IgD-negative memory B cell (primary cell): ENCODE results near the gene TAGLN2. TPM values are rescaled to one million over a fixed set of nuclear protein-coding genes. Genes with fewer than 3 reads are reported as not detected.

Source experiments
- H3K27ac Mint-ChIP-seq, 3 donors: one replicate each; pipeline ENCODE4 v1.8.0; 2020 to 2022; ENCODE audit warnings: mild to moderate bottlenecking in 3 of 3, mixed read lengths in 3 of 3, moderate library complexity in 1 of 3
- H3K27me3 Mint-ChIP-seq: one replicate; pipeline ENCODE4 v1.8.0; 2021; ENCODE audit warnings: mixed read lengths
- H3K36me3 Mint-ChIP-seq: one replicate; pipeline ENCODE4 v1.8.0; 2020; ENCODE audit warnings: mild to moderate bottlenecking, mixed read lengths
- H3K4me1 Mint-ChIP-seq, 3 donors: one replicate each; pipeline ENCODE4 v1.8.0; 2020 to 2022; ENCODE audit warnings: mixed read lengths in 3 of 3, mild to moderate bottlenecking in 1 of 3
- H3K4me3 Mint-ChIP-seq, 4 donors: one replicate each; pipeline ENCODE4 v1.8.0; 2020 to 2022; ENCODE audit warnings: mild to moderate bottlenecking in 4 of 4, mixed read lengths in 4 of 4, moderate library complexity in 3 of 4
- H3K9me3 Mint-ChIP-seq, 3 donors: one replicate each; pipeline ENCODE4 v1.8.0; 2020 to 2021; ENCODE audit warnings: mixed read lengths in 3 of 3, mild to moderate bottlenecking in 1 of 3
- polyA plus RNA-seq: library from polyadenylated mRNA; unstranded; fragments of 300-500 nt; fragmentation: Illumina TruSeq; gene quantifications from one replicate; pipeline ENCODE4 v1.2.3, GENCODE V29; 2021

The TAGLN2 gene
- 1,399 TPM for polyA plus RNA-seq

DNA sequence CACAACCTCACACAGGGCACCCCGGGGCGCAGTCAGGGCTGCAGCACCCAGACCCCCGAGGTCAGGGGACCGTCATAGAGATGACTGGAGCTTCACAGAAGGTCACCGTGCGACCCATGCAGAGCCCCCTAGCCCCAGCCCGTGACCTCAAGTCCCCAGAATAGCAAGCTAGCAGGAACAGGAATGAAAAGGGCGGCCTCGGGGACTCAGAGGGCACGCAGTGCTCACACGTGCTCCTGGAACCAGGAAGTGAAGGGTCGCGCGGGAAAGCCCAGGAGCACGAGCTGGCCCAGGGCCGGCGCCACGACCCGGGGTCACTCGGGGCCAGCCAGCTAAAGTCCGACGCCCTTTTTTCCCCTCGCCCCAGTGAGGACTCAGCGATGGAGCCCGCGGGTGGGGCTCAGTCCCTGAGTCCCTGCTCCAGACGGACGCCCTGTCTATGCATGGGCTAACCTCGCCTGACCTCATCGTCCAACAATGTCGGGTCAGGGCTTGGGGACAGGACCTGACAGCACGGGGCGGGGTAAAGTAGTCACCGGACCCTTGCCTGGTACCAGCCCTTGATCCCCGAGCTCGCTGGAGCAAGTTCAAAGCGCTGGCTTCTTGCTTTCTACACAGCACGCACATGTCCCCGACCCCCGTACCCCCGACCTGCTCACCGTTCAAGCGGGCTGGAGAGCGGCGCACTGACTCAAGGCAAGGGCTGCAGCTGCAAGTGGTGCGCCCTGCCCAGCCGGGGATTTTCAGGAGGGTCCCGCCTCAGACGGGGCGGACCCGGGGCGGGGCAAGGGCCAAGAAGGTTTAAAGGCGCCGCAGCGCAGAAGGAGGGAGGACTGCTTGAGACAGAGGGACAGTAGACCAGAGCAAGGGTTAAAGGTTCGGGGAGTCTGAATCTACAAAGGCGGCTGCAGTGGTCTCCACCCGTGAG, at the start of gene TAGLN2:
Gene TAGLN2 (minus strand): TSS at position 717 of the 928 bp plus-strand sequence. CDS start 4,998 bp downstream, outside the sequence.
- Mint-ChIP-seq H3K27me3 (peaks cover 12% of the 10 kb centered on the region), H3K9me3 (peaks cover 0 to 2% (median 0%) of the 10 kb centered on the region in 3 donors), H3K4me3 (peak within 1 kb of the TSS; percentile 90 to 97 (median 95)), H3K4me1 (peaks cover 21 to 27% (median 26%) of the 10 kb centered on the region in 3 donors), H3K27ac (peak within 1 kb of the TSS; percentile 97 to 100 (median 100)), H3K36me3 (peaks cover 8% of the 10 kb centered on the region)

DNA sequence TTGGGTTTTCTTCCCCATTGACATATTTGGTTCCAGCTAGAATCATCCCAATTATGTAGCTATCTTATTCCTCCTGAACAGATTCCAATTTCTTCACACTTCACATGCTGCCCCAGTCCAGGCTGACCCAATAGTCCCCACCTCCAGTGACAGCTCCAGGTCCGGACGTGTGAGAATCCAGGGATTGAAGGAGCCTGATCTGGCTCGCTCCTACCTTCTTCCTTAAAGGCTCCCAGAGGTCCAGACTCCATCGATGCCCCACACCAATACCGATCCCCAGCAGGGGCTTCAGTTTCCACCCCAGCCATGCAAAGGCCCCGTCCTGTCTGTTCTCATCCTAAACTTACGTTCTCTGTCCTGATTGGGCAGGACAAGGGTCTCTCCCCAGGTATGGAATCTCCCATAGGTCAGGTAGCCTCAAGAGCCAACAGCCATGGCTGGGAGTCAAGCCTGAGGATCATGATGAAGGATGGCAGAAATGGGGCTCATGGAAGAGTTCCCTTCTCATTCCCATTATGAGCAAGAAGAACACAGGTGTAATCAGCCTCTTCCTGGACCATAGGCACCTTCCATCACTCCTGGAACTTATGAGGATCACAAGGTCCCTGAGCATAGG, 49.2 kb upstream of the TAGLN2 start:
- Mint-ChIP-seq H3K4me3 (no peak overlapping the region), H3K9me3 (no peaks in the 10 kb centered on the region), H3K4me1 (no peaks in the 10 kb centered on the region), H3K36me3 (no peaks in the 10 kb centered on the region), H3K27me3 (peaks cover 4% of the 10 kb centered on the region), H3K27ac (no peak overlapping the region)

DNA sequence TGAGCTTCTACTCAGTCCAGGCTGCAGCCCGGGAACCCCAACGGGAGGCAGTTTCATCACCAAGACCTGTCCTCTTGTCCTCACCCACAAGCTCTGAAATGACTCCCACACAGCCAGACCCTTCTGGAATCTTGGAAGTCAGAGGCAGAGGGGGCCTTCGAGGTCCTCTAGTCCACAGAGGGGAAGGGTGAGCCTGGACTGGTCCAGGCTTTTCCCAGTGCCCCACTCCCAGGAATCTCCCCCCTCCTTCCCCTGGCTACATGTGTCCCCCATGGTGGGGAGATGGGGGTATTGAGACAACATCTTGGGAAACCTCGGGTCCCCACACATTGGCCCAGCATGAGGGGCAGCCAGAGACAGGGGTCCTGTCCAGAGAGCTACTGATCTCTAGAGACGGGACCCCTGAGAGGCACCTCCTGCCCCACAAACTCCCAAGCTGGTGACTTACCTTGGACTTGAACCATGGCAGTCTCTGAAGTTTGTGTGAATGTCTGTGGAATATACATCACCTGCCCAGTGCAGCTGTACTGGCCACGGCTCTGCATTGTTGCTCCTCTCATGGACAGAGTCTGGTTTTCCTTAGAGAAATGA, 48.1 kb upstream of the TAGLN2 start:
- H3K36me3 Mint-ChIP-seq = no peaks in the 10 kb centered on the region
- no peak overlapping the region for H3K4me3 Mint-ChIP-seq
- H3K27me3 Mint-ChIP-seq = peaks cover 4% of the 10 kb centered on the region
- no peak overlapping the region for H3K27ac Mint-ChIP-seq
- no peaks in the 10 kb centered on the region for H3K9me3 Mint-ChIP-seq
- H3K4me1 Mint-ChIP-seq = no peaks in the 10 kb centered on the region

DNA sequence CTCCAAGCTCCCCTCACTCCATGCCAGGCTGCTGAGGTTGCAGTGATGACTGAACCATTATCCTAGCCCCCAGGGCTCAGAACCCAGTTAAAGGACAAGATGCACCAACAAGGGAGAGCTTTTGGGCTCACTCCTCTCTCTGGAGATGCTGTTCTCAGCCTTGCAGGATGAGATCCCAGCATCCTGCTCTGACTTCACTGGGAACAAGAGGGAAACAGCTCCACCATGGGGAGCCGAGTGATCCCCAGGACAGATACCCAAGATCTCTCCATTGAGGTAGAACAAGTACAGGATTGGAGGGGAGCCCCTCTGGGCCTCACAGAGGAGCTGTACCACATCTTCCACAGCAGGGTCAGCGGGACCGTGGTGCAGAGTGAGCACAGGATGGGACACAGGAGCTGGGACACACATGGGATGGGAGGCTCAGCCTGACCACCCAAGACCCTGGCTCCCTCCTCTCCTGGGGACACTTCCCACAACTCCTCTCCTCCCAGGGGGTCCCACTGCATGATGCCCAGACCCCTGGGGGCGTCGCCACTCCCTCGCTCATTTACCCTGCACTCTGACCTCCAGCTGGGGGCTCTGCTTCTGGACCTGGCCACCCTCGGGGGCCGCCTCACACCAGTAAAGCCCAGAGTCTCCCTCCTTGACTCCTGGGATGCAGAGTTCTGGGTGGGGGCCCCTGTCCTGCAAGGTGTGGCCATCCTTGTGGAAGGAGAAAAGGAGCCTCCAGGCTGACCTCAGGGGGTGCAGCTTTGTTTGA, 47.3 kb upstream of the TAGLN2 start:
- Mint-ChIP-seq H3K27ac (no peak overlapping the region), H3K9me3 (no peaks in the 10 kb centered on the region), H3K27me3 (peaks cover 7% of the 10 kb centered on the region)

DNA sequence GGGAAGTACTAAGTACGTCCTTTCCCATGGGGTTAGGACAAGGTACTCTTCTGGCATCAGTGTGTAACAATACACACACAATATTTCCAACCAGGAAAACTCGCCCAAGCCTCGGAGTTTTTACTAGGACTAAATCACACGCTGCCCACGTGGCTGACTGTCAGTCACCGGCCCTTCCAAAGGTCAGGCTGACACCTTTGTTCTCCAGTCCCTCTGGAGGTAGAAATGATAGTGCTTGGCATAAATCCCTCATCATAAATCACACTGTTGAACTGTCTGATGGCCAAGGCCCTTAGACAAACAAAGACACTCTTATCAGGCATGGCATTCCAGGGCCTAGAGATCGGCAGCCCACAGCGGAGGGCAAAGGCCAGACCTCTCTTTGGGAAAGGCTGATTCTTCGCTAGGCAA, 45.6 kb upstream of the TAGLN2 start:
- H3K4me1 Mint-ChIP-seq = no peaks in the 10 kb centered on the region
- no peak overlapping the region for H3K27ac Mint-ChIP-seq
- peaks cover 9% of the 10 kb centered on the region for H3K27me3 Mint-ChIP-seq
- H3K9me3 Mint-ChIP-seq = no peaks in the 10 kb centered on the region
- no peaks in the 10 kb centered on the region for H3K36me3 Mint-ChIP-seq
- H3K4me3 Mint-ChIP-seq = no peak overlapping the region

More for the DNA sequence above, 47.3 kb upstream of the TAGLN2 start:
- no peaks in the 10 kb centered on the region for H3K36me3 Mint-ChIP-seq
- no peak overlapping the region for H3K4me3 Mint-ChIP-seq
- no peaks in the 10 kb centered on the region for H3K4me1 Mint-ChIP-seq

DNA sequence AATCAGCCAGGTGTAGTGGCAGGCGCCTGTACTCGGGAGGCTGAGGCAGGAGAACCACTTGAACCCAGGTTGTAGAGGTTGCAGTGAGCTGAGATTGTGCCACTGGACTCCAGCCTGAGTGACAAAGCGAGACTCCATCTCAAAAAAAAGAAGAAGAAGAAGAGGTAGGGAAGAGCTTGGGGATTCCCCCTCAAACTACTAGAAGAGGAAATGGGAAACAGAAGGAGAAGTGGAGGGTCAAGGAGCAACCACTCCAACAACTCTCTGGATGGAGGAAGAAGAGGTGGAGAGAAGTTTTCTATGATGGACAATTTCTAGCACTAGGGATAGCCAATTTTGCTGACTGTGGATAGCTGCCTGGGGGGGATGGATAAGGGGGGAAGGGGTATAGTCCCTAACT, 43.6 kb upstream of the TAGLN2 start:
- H3K4me3 Mint-ChIP-seq = no peak overlapping the region
- peaks cover 9% of the 10 kb centered on the region for H3K27me3 Mint-ChIP-seq
- H3K27ac Mint-ChIP-seq = peak overlapping the region in 1 of 3 donors; percentile 12
- H3K36me3 Mint-ChIP-seq = no peaks in the 10 kb centered on the region
- no peaks in the 10 kb centered on the region for H3K4me1 Mint-ChIP-seq
- H3K9me3 Mint-ChIP-seq = no peaks in the 10 kb centered on the region

DNA sequence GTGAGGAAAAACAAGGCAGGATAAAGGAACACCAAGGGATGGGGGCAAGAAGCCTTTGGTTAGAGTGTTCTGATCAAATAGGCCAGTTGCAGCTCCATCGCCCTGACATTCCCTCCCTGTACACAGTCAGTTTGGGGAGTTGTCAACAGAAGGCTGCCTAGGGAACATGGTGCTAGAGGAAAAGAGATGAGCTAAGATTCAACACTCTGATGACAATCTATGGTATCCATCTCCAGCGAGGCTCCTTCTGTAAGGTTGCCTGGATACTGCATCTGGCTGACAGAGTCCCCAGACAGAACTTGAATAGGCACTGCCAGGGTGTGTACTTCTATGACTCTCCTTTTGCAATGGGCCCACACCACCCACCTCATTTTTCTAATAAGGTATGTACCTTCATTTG, 40.0 kb upstream of the TAGLN2 start:
- H3K27me3 Mint-ChIP-seq = peaks cover 10% of the 10 kb centered on the region
- no peaks in the 10 kb centered on the region for H3K9me3 Mint-ChIP-seq
- no peaks in the 10 kb centered on the region for H3K36me3 Mint-ChIP-seq
- H3K4me3 Mint-ChIP-seq = no peak overlapping the region
- H3K27ac Mint-ChIP-seq = no peak overlapping the region
- no peaks in the 10 kb centered on the region for H3K4me1 Mint-ChIP-seq

DNA sequence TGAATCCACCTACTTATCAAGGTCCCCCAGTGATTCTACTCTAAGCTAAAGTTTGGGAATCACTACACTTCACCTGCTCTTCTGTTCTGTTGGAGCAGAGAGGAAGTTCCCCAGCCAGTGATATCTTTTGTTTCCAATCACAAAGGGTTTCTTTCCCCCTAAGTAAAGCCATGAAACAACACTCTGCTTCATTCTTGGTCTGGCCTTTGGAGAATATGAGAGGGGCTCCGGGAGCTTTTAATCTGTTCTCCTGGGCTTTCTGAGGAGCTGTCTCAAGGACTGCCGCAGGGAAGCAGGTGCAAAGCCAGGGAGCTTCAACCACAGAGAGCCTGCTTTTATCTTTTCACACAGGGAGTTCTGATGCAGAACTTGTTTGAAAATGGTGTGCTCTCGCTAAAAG, 38.8 kb upstream of the TAGLN2 start:
- H3K27me3 Mint-ChIP-seq = peaks cover 10% of the 10 kb centered on the region
- H3K27ac Mint-ChIP-seq = no peak overlapping the region
- no peak overlapping the region for H3K4me3 Mint-ChIP-seq
- H3K9me3 Mint-ChIP-seq = no peaks in the 10 kb centered on the region
- H3K36me3 Mint-ChIP-seq = no peaks in the 10 kb centered on the region
- H3K4me1 Mint-ChIP-seq = no peaks in the 10 kb centered on the region

DNA sequence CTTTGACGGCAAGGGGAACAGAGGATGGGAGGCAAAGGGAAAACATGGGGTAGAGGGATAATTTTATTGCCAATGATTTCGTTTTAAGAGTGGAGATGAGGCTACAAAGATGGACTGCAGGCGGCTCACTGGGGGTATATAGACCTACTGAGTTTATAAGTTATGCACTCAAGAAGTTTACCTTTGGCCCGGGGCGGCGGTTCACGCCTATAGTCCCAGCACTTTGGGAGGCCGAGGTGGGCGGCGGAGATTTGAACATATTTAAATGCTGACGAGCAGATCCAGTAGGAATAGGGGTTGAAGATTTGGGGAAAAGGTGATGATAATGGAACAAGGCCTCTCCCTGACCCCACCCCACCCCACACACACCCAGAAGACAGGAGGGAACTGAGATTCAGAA, 36.9 kb upstream of the TAGLN2 start:
- Mint-ChIP-seq H3K27me3 (peaks cover 8% of the 10 kb centered on the region), H3K27ac (peak overlapping the region in 2 of 3 donors; percentile 74 to 84), H3K36me3 (no peaks in the 10 kb centered on the region), H3K4me3 (no peak overlapping the region), H3K9me3 (no peaks in the 10 kb centered on the region), H3K4me1 (no peaks in the 10 kb centered on the region)

DNA sequence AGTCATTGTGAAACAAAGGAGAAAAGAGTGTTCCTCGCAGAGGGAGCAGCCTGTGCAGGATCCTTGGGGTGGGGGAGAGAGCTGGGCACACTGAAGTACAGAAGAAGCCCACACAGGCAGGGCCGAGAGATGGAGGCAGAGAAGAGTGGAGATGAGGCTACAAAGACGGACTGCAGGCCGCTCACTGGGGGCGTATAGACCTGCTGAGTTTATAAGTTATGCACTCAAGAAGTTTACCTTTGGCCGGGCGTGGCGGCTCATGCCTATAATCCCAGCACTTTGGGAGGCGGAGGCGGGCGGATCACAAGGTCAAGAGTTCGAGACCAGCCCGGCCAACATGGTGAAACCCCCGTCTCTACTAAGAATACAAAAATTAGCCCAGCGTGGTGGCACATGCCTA, 36.3 kb upstream of the TAGLN2 start:
- no peaks in the 10 kb centered on the region for H3K36me3 Mint-ChIP-seq
- no peaks in the 10 kb centered on the region for H3K4me1 Mint-ChIP-seq
- peaks cover 6% of the 10 kb centered on the region for H3K27me3 Mint-ChIP-seq
- no peaks in the 10 kb centered on the region for H3K9me3 Mint-ChIP-seq
- no peak overlapping the region for H3K4me3 Mint-ChIP-seq
- no peak overlapping the region for H3K27ac Mint-ChIP-seq

DNA sequence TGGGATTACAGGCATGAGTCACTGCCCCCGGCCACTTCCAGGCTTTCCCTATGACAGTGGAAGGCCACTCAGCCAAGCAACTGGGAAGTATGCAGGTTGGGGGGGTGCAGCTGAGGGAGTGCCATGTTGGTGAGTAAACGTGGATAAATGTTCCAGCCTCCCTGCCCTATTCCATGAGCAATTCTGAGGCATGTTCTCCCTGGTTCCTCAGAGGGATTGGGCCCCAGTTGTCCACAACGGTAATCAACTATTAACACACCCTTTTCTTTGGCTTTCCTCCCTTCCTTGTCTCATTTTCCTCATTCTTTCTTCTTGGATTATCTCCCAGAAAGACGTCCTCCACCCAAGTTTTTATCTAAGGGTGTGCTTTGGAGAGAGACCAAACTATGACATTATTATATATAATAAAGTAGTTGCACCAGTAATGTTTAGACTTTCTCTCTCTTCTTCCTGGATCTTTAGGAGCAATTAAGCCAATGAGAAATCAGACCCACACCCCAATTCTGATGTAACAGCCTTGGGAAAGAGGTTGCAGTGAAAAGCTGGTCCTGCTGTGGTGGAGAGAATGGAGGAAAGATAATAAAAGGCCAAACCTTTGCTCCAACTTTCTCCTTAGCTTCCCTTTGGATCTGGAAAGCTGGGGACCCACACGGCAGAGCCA, 35.5 kb upstream of the TAGLN2 start:
- no peaks in the 10 kb centered on the region for H3K4me1 Mint-ChIP-seq
- H3K36me3 Mint-ChIP-seq = no peaks in the 10 kb centered on the region
- no peak overlapping the region for H3K4me3 Mint-ChIP-seq
- H3K27ac Mint-ChIP-seq = no peak overlapping the region
- H3K27me3 Mint-ChIP-seq = peaks cover 6% of the 10 kb centered on the region
- H3K9me3 Mint-ChIP-seq = no peaks in the 10 kb centered on the region

DNA sequence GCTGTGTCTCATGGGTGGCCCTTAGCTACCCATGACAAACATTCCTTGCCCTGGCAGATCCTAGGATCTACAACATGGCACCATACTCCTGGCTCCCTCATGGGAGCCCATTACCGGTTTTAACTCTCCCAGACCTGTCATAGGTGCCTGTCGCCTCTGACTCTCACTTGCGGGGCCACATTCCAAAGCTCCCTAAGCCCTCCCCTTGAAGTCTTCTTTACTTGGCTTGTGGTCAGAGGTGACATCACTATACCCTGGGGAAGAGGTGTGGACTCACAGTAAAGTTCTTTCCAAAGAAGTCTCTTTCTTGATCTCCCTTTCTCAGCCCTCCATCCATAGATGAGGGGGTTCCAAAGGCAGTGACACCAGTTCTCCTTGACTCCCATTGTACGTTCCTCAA, 34.1 kb upstream of the TAGLN2 start:
- Mint-ChIP-seq H3K4me1 (no peaks in the 10 kb centered on the region), H3K9me3 (no peaks in the 10 kb centered on the region), H3K36me3 (no peaks in the 10 kb centered on the region), H3K27me3 (peaks cover 6% of the 10 kb centered on the region), H3K4me3 (peak overlapping the region in 1 of 4 donors; percentile 25), H3K27ac (no peak overlapping the region)

DNA sequence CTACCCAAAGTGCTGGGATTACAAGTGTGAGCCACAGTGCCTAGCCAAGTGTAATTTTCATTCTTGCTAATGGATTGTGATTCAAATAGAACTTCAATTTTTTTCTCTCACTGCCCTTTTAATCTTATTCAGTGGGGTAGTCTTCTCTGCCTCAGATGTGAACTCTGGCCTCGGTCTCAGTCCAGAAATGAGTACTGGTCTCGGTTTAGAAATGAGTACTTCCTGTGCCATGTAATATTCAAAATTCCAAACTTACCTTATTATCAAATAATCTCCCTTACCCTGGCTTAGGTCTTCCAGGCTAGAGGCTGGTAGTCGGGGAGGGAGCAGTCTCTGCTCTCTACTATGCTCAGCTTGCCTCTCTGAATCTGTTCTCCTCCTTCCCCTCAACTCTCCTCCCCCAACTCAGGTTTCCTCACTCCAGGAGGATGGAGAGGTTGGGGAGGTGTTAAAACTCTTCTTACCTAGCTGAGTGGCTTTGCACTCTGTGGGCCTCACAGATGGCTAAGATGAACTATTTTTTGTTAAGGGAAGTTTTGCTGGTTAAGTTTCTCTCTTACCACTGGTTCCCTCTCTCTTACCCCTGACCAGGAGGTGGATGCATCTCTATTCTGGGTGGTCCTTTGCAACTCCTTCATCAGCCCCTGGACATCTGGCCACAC, 33.5 kb upstream of the TAGLN2 start:
- H3K4me3 Mint-ChIP-seq = peak overlapping the region in 1 of 4 donors; percentile 25
- no peaks in the 10 kb centered on the region for H3K9me3 Mint-ChIP-seq
- H3K4me1 Mint-ChIP-seq = no peaks in the 10 kb centered on the region
- peaks cover 9% of the 10 kb centered on the region for H3K27me3 Mint-ChIP-seq
- no peaks in the 10 kb centered on the region for H3K36me3 Mint-ChIP-seq
- H3K27ac Mint-ChIP-seq = no peak overlapping the region

DNA sequence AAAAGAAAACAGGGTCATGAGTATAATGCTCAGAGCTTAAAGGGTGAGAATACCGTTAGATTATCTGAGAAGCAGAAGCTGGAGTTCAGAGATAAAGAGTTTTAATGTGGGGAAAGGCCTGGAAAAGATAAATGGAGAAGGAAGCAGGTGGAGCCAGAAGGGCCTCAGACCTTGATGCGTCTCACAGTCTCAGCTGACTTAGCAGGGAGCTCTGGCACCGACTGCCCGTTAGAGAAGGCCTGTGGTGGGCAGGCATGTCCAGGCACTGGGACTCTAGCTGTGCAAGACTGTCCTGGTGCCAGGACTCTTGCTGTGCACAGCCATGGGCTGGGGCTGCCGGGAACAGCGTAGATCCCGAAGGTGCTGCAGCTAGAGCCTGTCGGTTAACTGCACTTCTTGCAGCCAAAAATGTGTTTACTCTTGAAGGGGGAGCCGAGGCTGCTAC, 32.5 kb upstream of the TAGLN2 start:
- H3K27ac Mint-ChIP-seq = no peak overlapping the region
- H3K27me3 Mint-ChIP-seq = peaks cover 10% of the 10 kb centered on the region
- H3K4me3 Mint-ChIP-seq = no peak overlapping the region
- H3K36me3 Mint-ChIP-seq = no peaks in the 10 kb centered on the region
- no peaks in the 10 kb centered on the region for H3K4me1 Mint-ChIP-seq
- H3K9me3 Mint-ChIP-seq = no peaks in the 10 kb centered on the region
